ENCODE measurements around the gene ARSG. TPM values are rescaled to one million over a fixed set of nuclear protein-coding genes. Genes with fewer than 3 reads are reported as not detected.

ARSG gene
- polyA plus RNA-seq, 1 of the 3 experiments (the other 2 are of a cell fraction): 0.41 TPM

- Histone ChIP-seq H3K4me2 (no peak overlapping the region), H3K9me2 (no peaks in the 10 kb centered on the region), H3K27me3 (ENCODE audit: insufficient read depth) (no peaks in the 10 kb centered on the region; the same call in 1 of the 2 replicates), H2AFZ (ENCODE audit: low read depth) (no peak overlapping the region), H3F3A (replicated peaks; ENCODE audit: insufficient read depth) (no peaks in the 10 kb centered on the region), H3K79me2 (ENCODE audit: insufficient read depth) (no peaks in the 10 kb centered on the region), H3K4me1 (ENCODE audit: control insufficient read depth in 1 of 2, insufficient read depth in 2 of 2, low read depth in 1 of 2, low read length in 1 of 2) (no peaks in the 10 kb centered on the region; a peak in 1 of 4 replicates), H4K20me1 (ENCODE audit: insufficient read depth) (no peaks in the 10 kb centered on the region), H3K4me3 (ENCODE audit: low read depth in 2 of 2, low read length in 1 of 2) (no peak overlapping the region), H3K27ac (ENCODE audit: low read depth in 2 of 2, low read length in 1 of 2) (no peak overlapping the region), H3K9me3 (no peaks in the 10 kb centered on the region), H3K36me3 (replicated peaks in 1 of 2; ENCODE audit: control insufficient read depth in 1 of 2, insufficient read depth in 2 of 2, low read length in 1 of 2) (no peaks in the 10 kb centered on the region), H3K9ac (no peak overlapping the region)
- TF ChIP-seq ZBTB33 (IDR thresholded peaks at IDR 0.05; ENCODE audit: borderline replicate concordance, low read depth) (no peak), GATA2 (CRISPR knock-in tag; IDR thresholded peaks at IDR 0.05) (no peak), TEAD4 (IDR thresholded peaks at IDR 0.05; ENCODE audit: borderline replicate concordance, insufficient read depth) (no peak), RCOR1 (IDR thresholded peaks at IDR 0.05; ENCODE audit: low read length) (no peak), YY1 (IDR thresholded peaks at IDR 0.05; ENCODE audit: low read depth) (no peak)
- peak; percentile 47 for DNase-seq
- POLR2A ChIA-PET: no interaction called here
- CTCF ChIA-PET: interaction anchor here (0.6 to 2.0 kb wide), 4 partner anchors 10 to 134 kb away, joined by 3 to 4 read pairs (median 4); no protein-coding TSS in a partner anchor
- 38% methylated on average over 10 of the region's 10 CpGs for WGBS (ENCODE audit: low lambda C conversion rate)
Measured at GRCh38 chr17:68302066-68302564, 10.8 kb downstream of the ARSG start.

- no peak overlapping the region for H3K4me3 ChIP-seq (ENCODE audit: low read depth in 2 of 2, low read length in 1 of 2)
- H3K27me3 ChIP-seq (ENCODE audit: insufficient read depth): peaks cover 5% of the 10 kb centered on the region; the same call in 1 of the 2 replicates
- H3F3A ChIP-seq (replicated peaks; ENCODE audit: insufficient read depth): no peaks in the 10 kb centered on the region
- no peak for DNase-seq
- no peak overlapping the region for H3K4me2 ChIP-seq
- H3K9me3 ChIP-seq: no peaks in the 10 kb centered on the region
- no peaks in the 10 kb centered on the region; a peak in 1 of 4 replicates for H3K4me1 ChIP-seq (ENCODE audit: control insufficient read depth in 1 of 2, insufficient read depth in 2 of 2, low read depth in 1 of 2, low read length in 1 of 2)
- H3K79me2 ChIP-seq (ENCODE audit: insufficient read depth): no peaks in the 10 kb centered on the region
- no peak overlapping the region for H3K9ac ChIP-seq
- WGBS (ENCODE audit: low lambda C conversion rate): 13% methylated on average over 4 of the region's 4 CpGs
- TF ChIP-seq YY1 (IDR thresholded peaks at IDR 0.05; ENCODE audit: low read depth) (no peak), RFX5 (IDR thresholded peaks at IDR 0.05; ENCODE audit: low read length) (no peak), SIN3A (IDR thresholded peaks at IDR 0.05; ENCODE audit: borderline replicate concordance, low read depth, low read length) (no peak), JUND (IDR thresholded peaks at IDR 0.05) (no peak), USF1 (IDR thresholded peaks at IDR 0.05; ENCODE audit: borderline replicate concordance, low read depth) (no peak), GABPA (IDR thresholded peaks at IDR 0.05; ENCODE audit: low read depth) (no peak), MAX (IDR thresholded peaks at IDR 0.05; ENCODE audit: low read depth) (no peak), MEF2A (IDR thresholded peaks at IDR 0.05; ENCODE audit: borderline replicate concordance, low read depth) (no peak), EZH2phosphoT487 (IDR thresholded peaks at IDR 0.05; ENCODE audit: borderline replicate concordance, low read depth) (no peak), PBX3 (IDR thresholded peaks at IDR 0.05) (no peak)
- POLR2A ChIA-PET: no interaction called here
- no peak overlapping the region for H3K27ac ChIP-seq (ENCODE audit: low read depth in 2 of 2, low read length in 1 of 2)
- H3K9me2 ChIP-seq: no peaks in the 10 kb centered on the region
- CTCF ChIA-PET: interaction anchor here (1.4 to 2.0 kb wide), 3 partner anchors 10 to 97 kb away, joined by 3 to 4 read pairs (median 3); no protein-coding TSS in a partner anchor
- no peak overlapping the region for H2AFZ ChIP-seq (ENCODE audit: low read depth)
- no peaks in the 10 kb centered on the region for H4K20me1 ChIP-seq (ENCODE audit: insufficient read depth)
- H3K36me3 ChIP-seq (replicated peaks in 1 of 2; ENCODE audit: control insufficient read depth in 1 of 2, insufficient read depth in 2 of 2, low read length in 1 of 2): no peaks in the 10 kb centered on the region
Measured at GRCh38 chr17:68302666-68303065, 11.4 kb downstream of the ARSG start.

Data from SK-N-SH (cell line).